Panc1 (cell line): Measurements from ENCODE around the gene MYLK. TPM values are rescaled to one million over a fixed set of nuclear protein-coding genes. Genes with fewer than 3 reads are reported as not detected.

ENCODE experiments used
- ATAC-seq: fragments of 200-7000 bp; cut with Tn5 transposase; 2 replicates; pipeline ENCODE4 v1.9.1; 2020; ENCODE audit warnings: mild to moderate bottlenecking, moderate library complexity
- BruUV-seq: library from RNA; stranded (reverse); fragments of 400-500 nt; replicated peaks from 2 replicates; lab custom pipeline; 2021; lab: Mats Ljungman, UMichigan
- CTCF ChIA-PET: fragments of 300-600 bp; sonication (Branson Sonifier 250); formaldehyde crosslinking; loops from one replicate; lab custom pipeline; 2022; ENCODE audit warnings: antibody characterized with exemption; lab: Charles Lee
- POLR2A ChIA-PET: fragments of 300-600 bp; sonication (Branson Sonifier 250); formaldehyde crosslinking; loops from one replicate; lab custom pipeline; 2022; ENCODE audit warnings: antibody characterized with exemption; lab: Charles Lee
- DNase-seq: peaks from one replicate; pipeline ENCODE4 v3.0.0-alpha.2; 2010; ENCODE audit warnings: low read depth, low spot score
- H3K27ac ChIP-seq: 2 replicates; pipeline ENCODE4 v1.5.1; 2011; ENCODE audit warnings: mild to moderate bottlenecking, low read length, inconsistent platforms
- H3K27me3 ChIP-seq: fragments of 200-500 bp; sonication (Bioruptor generic); 2 replicates; pipeline ENCODE4 v1.6.0; 2014; ENCODE audit warnings: low read length, inconsistent platforms; ENCODE audit not compliant: control insufficient read depth, insufficient read depth
- H3K36me3 ChIP-seq: fragments of 200-500 bp; sonication (Bioruptor generic); 2 replicates; pipeline ENCODE4 v1.5.1; 2014; ENCODE audit warnings: inconsistent platforms, mild to moderate bottlenecking, low read length, moderate library complexity; ENCODE audit not compliant: control insufficient read depth, insufficient read depth
- H3K4me1 ChIP-seq: 2 replicates; pipeline ENCODE4 v1.5.1; 2011; ENCODE audit warnings: inconsistent platforms, mild to moderate bottlenecking, low read length, moderate library complexity; ENCODE audit not compliant: control insufficient read depth, insufficient read depth
- H3K4me3 ChIP-seq, 2 experiments: 2 replicates each; pipeline ENCODE4 v1.5.1; 2011 to 2012; ENCODE audit warnings: low read depth in 2 of 2, low read length in 2 of 2, mild to moderate bottlenecking in 2 of 2, inconsistent platforms in 1 of 2, moderate library complexity in 1 of 2
- H3K9me3 ChIP-seq: fragments of 200-500 bp; sonication (Bioruptor generic); 2 replicates; pipeline ENCODE4 v1.5.1; 2014; ENCODE audit warnings: low read depth, mild to moderate bottlenecking, inconsistent platforms, low read length, moderate library complexity; ENCODE audit not compliant: control insufficient read depth, insufficient read depth
- POLR2AphosphoS5 ChIP-seq: IDR thresholded peaks from 2 replicates; pipeline ENCODE4 v1.6.1; 2012; ENCODE audit warnings: mild to moderate bottlenecking, low read depth, low read length, moderate library complexity
- SIN3A ChIP-seq: IDR thresholded peaks from 2 replicates; pipeline ENCODE4 v1.6.1; 2012; ENCODE audit warnings: low read depth, mild to moderate bottlenecking, low read length, moderate library complexity, borderline replicate concordance; ENCODE audit not compliant: insufficient read depth
- TCF7L2 ChIP-seq: IDR thresholded peaks from 2 replicates; pipeline ENCODE4 v1.6.1; 2011; ENCODE audit warnings: mild to moderate bottlenecking, low read depth, low read length, inconsistent platforms
- in situ Hi-C: cut with HindIII; loops from 2 replicates; pipeline ENCODE4 v1.10.0; 2016; ENCODE audit warnings: low sequenced_read_pairs, low pct_unique_long_range_greater_than_20kb
- intact Hi-C: fragments of 100-400 bp; cut with micrococcal nuclease; formaldehyde crosslinking; loops from one replicate; pipeline ENCODE4 v1.10.0; 2022; ENCODE audit not compliant: unreplicated experiment
- total RNA-seq: library from RNA; stranded (reverse); gene quantifications from one replicate; pipeline ENCODE4 v1.2.1, GENCODE V29; 2021; ENCODE audit not compliant: unreplicated experiment
- TF ChIP-seq, protein P1 (sequence below), 2 experiments: IDR thresholded peaks; 2 replicates each; pipeline ENCODE4 v1.6.1; 2011 to 2012; ENCODE audit warnings: low read depth in 2 of 2, control low read depth in 1 of 2, low read length in 1 of 2, mild to moderate bottlenecking in 1 of 2, moderate library complexity in 1 of 2; ENCODE audit not compliant: insufficient read depth in 1 of 2
- TF ChIP-seq, protein P2 (sequence below): fragments of 450-650 bp; IDR thresholded peaks from 2 replicates; pipeline ENCODE4 v1.5.1; 2017; ENCODE audit warnings: mild to moderate bottlenecking

Gene MYLK
- total RNA-seq, 1 experiment from 2014 or later: 29.7 TPM

DNA sequence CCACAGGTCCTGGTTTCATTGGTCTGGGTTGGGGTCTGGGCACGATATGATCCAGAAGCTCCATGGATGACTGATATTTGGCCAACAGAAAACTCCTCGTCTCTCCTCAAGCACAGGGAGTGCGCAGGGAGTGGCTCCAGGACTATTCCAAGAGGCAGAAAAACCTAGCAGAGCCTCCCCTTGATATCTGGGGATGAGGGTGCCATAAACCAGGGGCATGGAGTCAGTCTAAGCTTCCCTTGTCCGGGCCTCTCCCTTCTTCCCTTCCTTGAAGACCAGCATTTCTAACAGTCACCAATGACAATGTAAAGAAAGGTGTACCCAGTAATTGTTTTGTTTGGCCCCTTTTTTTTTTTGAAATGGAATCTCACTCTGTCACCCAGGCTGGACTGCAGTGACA lies 199.9 kb downstream of the MYLK start:
- POLR2A ChIA-PET: no interaction called here
- no TSS peak for BruUV-seq
- no peaks in the 10 kb centered on the region for H3K27me3 ChIP-seq
- in situ Hi-C loops: no loop called here
- no peak overlapping the region for H3K4me3 ChIP-seq
- intact Hi-C loops: no loop called here
- no peaks in the 10 kb centered on the region for H3K9me3 ChIP-seq
- peaks cover 3% of the 10 kb centered on the region; the same call in 1 of the 2 replicates for H3K4me1 ChIP-seq
- ATAC-seq (no peak), DNase-seq (no peak)
- no peaks in the 10 kb centered on the region for H3K36me3 ChIP-seq
- no peak for TF ChIP-seq POLR2AphosphoS5
- TF ChIP-seq, protein P1, sequence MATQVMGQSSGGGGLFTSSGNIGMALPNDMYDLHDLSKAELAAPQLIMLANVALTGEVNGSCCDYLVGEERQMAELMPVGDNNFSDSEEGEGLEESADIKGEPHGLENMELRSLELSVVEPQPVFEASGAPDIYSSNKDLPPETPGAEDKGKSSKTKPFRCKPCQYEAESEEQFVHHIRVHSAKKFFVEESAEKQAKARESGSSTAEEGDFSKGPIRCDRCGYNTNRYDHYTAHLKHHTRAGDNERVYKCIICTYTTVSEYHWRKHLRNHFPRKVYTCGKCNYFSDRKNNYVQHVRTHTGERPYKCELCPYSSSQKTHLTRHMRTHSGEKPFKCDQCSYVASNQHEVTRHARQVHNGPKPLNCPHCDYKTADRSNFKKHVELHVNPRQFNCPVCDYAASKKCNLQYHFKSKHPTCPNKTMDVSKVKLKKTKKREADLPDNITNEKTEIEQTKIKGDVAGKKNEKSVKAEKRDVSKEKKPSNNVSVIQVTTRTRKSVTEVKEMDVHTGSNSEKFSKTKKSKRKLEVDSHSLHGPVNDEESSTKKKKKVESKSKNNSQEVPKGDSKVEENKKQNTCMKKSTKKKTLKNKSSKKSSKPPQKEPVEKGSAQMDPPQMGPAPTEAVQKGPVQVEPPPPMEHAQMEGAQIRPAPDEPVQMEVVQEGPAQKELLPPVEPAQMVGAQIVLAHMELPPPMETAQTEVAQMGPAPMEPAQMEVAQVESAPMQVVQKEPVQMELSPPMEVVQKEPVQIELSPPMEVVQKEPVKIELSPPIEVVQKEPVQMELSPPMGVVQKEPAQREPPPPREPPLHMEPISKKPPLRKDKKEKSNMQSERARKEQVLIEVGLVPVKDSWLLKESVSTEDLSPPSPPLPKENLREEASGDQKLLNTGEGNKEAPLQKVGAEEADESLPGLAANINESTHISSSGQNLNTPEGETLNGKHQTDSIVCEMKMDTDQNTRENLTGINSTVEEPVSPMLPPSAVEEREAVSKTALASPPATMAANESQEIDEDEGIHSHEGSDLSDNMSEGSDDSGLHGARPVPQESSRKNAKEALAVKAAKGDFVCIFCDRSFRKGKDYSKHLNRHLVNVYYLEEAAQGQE (IDR thresholded peaks at IDR 0.05; ENCODE audit: insufficient read depth in 1 of 2, low read depth in 2 of 2, low read length in 1 of 2): no peak
- no peak for TF ChIP-seq TCF7L2
- no peak for TF ChIP-seq SIN3A
- TF ChIP-seq, protein P2, sequence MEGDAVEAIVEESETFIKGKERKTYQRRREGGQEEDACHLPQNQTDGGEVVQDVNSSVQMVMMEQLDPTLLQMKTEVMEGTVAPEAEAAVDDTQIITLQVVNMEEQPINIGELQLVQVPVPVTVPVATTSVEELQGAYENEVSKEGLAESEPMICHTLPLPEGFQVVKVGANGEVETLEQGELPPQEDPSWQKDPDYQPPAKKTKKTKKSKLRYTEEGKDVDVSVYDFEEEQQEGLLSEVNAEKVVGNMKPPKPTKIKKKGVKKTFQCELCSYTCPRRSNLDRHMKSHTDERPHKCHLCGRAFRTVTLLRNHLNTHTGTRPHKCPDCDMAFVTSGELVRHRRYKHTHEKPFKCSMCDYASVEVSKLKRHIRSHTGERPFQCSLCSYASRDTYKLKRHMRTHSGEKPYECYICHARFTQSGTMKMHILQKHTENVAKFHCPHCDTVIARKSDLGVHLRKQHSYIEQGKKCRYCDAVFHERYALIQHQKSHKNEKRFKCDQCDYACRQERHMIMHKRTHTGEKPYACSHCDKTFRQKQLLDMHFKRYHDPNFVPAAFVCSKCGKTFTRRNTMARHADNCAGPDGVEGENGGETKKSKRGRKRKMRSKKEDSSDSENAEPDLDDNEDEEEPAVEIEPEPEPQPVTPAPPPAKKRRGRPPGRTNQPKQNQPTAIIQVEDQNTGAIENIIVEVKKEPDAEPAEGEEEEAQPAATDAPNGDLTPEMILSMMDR: no peak
- CTCF ChIA-PET: no interaction called here
- H3K27ac ChIP-seq: no peak overlapping the region

DNA sequence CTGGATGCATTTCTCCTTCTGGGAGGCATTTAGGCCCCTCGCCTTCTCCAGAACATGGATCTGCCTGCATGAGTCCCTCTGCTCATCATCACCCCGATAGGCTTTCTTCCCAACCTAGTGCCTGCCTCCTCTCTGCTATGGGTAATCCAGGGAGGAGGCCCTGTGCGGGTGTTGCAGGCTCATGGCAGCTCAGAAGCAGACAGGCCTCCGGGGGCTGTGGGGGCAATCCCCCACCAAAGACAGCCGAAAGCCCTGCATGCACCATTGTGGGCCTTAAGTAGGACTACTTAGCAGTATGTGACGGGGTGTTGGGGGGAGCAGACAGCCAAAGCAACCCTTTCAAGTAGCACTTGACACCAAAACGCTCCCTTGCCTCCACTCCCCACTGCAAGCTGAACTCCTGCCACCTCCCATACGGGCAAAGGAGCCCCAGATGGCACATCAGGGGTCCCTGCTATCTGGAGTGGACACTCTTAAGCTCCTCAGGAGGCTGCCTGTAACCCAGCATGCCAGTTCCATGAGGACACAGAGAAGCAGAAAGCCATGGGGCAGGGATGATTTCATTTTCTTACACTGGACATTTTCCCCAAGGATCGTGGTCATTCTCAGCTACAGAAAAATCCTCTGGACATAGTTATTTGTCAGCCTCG lies 200.5 kb downstream of the MYLK start:
- in situ Hi-C loops: no loop called here
- H3K36me3 ChIP-seq: no peaks in the 10 kb centered on the region
- BruUV-seq: no TSS peak

More for the DNA sequence above, 200.5 kb downstream of the MYLK start:
- intact Hi-C loops: no loop called here
- Histone ChIP-seq H3K27ac (no peak overlapping the region), H3K4me3 (no peak overlapping the region), H3K9me3 (no peaks in the 10 kb centered on the region), H3K27me3 (no peaks in the 10 kb centered on the region), H3K4me1 (peaks cover 3% of the 10 kb centered on the region; the same call in 1 of the 2 replicates)
- POLR2A ChIA-PET: no interaction called here
- CTCF ChIA-PET: interaction anchor here (0.6 kb wide), 1 partner anchor 40 kb away, joined by 7 read pairs; no protein-coding TSS in a partner anchor
- ATAC-seq (no peak), DNase-seq (no peak)
- no peak for TF ChIP-seq SIN3A
- TF ChIP-seq, protein P1 (IDR thresholded peaks at IDR 0.05; ENCODE audit: insufficient read depth in 1 of 2, low read depth in 2 of 2, low read length in 1 of 2): no peak
